KMS-11 (cell line): Measurements from ENCODE around the gene DPYSL3.

ENCODE experiments used
- H2AFZ ChIP-seq: fragments of 200-600 bp; sonication (generic); 2 replicates; pipeline ENCODE4 v1.6.1; 2016; ENCODE audit warnings: antibody characterized with exemption, mixed run types, low read depth
- H3K27ac ChIP-seq: fragments of 200-600 bp; sonication (generic); 2 replicates; pipeline ENCODE4 v1.6.1; 2016; ENCODE audit warnings: mild to moderate bottlenecking, mixed run types
- H3K27me3 ChIP-seq: fragments of 200-600 bp; sonication (generic); 2 replicates; pipeline ENCODE4 v1.6.1; 2017; ENCODE audit warnings: mild to moderate bottlenecking, low read depth, mixed run types, moderate library complexity; ENCODE audit not compliant: insufficient read depth
- H3K36me3 ChIP-seq: fragments of 200-600 bp; sonication (generic); 2 replicates; pipeline ENCODE4 v1.6.1; 2017; ENCODE audit warnings: mild to moderate bottlenecking, mixed run types; ENCODE audit not compliant: insufficient read depth
- H3K4me1 ChIP-seq: fragments of 200-600 bp; sonication (generic); 2 replicates; pipeline ENCODE4 v1.6.1; 2016; ENCODE audit warnings: mild to moderate bottlenecking, low read depth, mixed run types; ENCODE audit not compliant: poor library complexity, severe bottlenecking
- H3K4me2 ChIP-seq: fragments of 200-600 bp; sonication (generic); 2 replicates; pipeline ENCODE4 v1.7.0; 2016; ENCODE audit warnings: mild to moderate bottlenecking, mixed run types
- H3K4me3 ChIP-seq: fragments of 200-600 bp; sonication (generic); IDR thresholded peaks from 2 replicates; pipeline ENCODE4 v1.6.1; 2017; ENCODE audit warnings: low read depth, low read length, mixed read lengths; ENCODE audit not compliant: insufficient read depth
- H3K79me2 ChIP-seq: fragments of 200-600 bp; sonication (generic); 2 replicates; pipeline ENCODE4 v1.6.1; 2016; ENCODE audit warnings: low read depth, mixed run types; ENCODE audit not compliant: insufficient read depth
- H3K9ac ChIP-seq: fragments of 200-600 bp; sonication (generic); 2 replicates; pipeline ENCODE4 v1.6.1; 2016; ENCODE audit warnings: mild to moderate bottlenecking, mixed run types
- H4K20me1 ChIP-seq: fragments of 200-600 bp; sonication (generic); 2 replicates; pipeline ENCODE4 v1.6.1; 2016; ENCODE audit warnings: mild to moderate bottlenecking, mixed run types; ENCODE audit not compliant: insufficient read depth
- CTCF ChIP-seq: fragments of 200-600 bp; sonication (generic); conservative IDR thresholded peaks from 2 replicates; pipeline ENCODE4 v1.6.1; 2017; ENCODE audit warnings: low read depth, mild to moderate bottlenecking, antibody characterized with exemption, low read length, moderate library complexity, mixed read lengths

Gene DPYSL3

DNA sequence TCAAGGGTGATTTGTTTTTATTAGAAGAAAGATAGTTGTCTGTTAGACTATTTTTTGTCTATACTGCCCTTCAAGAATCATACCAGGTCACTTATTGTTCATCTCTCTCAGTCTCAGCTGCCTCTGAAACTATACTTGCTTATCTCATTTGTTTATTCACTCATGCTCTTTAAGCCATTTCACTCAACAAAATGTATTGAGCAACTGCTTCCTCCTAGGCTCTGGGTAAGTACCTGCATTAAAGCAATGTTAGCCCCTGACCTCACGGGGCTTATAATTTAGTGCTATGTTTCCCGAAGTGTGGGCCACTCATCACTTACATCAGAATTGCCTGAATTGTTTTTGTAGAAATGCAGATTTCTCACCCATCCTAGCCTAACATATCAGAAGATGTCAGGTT, 100.9 kb downstream of the DPYSL3 start:
- Histone ChIP-seq H4K20me1 (no peaks in the 10 kb centered on the region), H3K79me2 (no peaks in the 10 kb centered on the region), H3K27me3 (no peaks in the 10 kb centered on the region), H3K4me1 (peaks cover 95% of the 10 kb centered on the region), H3K4me3 (no peak overlapping the region), H3K36me3 (no peaks in the 10 kb centered on the region), H3K9ac (no peak overlapping the region), H3K27ac (peak overlapping the region; percentile 99), H2AFZ (no peak overlapping the region), H3K4me2 (peak overlapping the region; percentile 60)
- TF ChIP-seq CTCF, result no peak

GRCh38 chr5:147407094-147407681, 102.7 kb downstream of the DPYSL3 start:
- peak overlapping the region; percentile 99 for H3K27ac ChIP-seq

GRCh38 chr5:147406636-147407035, 103.2 kb downstream of the DPYSL3 start:
- peak overlapping the region; percentile 99 for H3K27ac ChIP-seq
- H3K79me2 ChIP-seq, result no peaks in the 10 kb centered on the region
- H3K4me1 ChIP-seq, result peaks cover 97% of the 10 kb centered on the region
- H3K36me3 ChIP-seq, result no peaks in the 10 kb centered on the region
- no peak overlapping the region for H3K4me3 ChIP-seq
- no peak for TF ChIP-seq CTCF
- H3K4me2 ChIP-seq, result peak overlapping the region; percentile 60
- no peaks in the 10 kb centered on the region for H3K27me3 ChIP-seq
- peak overlapping the region; percentile 76 for H3K9ac ChIP-seq
- H2AFZ ChIP-seq, result no peak overlapping the region
- no peaks in the 10 kb centered on the region for H4K20me1 ChIP-seq

More at GRCh38 chr5:147407094-147407681, 102.7 kb downstream of the DPYSL3 start:
- no peaks in the 10 kb centered on the region for H3K36me3 ChIP-seq
- no peaks in the 10 kb centered on the region for H4K20me1 ChIP-seq
- H3K79me2 ChIP-seq, result no peaks in the 10 kb centered on the region
- H3K9ac ChIP-seq, result peak overlapping the region; percentile 76
- TF ChIP-seq CTCF, result no peak
- H3K27me3 ChIP-seq, result no peaks in the 10 kb centered on the region
- H3K4me2 ChIP-seq, result peak overlapping the region; percentile 60
- H3K4me1 ChIP-seq, result peaks cover 95% of the 10 kb centered on the region
- H3K4me3 ChIP-seq, result no peak overlapping the region
- H2AFZ ChIP-seq, result no peak overlapping the region

GRCh38 chr5:147404706-147405105, 105.2 kb downstream of the DPYSL3 start:
- H3K4me3 ChIP-seq, result no peak overlapping the region
- H3K27me3 ChIP-seq, result no peaks in the 10 kb centered on the region
- H3K27ac ChIP-seq, result peak overlapping the region; percentile 99

More at GRCh38 chr5:147404706-147405105, 105.2 kb downstream of the DPYSL3 start:
- Histone ChIP-seq H3K4me1 (peaks cover 77% of the 10 kb centered on the region), H3K79me2 (no peaks in the 10 kb centered on the region), H3K4me2 (peak overlapping the region; percentile 60), H4K20me1 (no peaks in the 10 kb centered on the region), H2AFZ (peak overlapping the region; percentile 55; the same call in 1 of the 2 replicates), H3K9ac (peak overlapping the region; percentile 76), H3K36me3 (no peaks in the 10 kb centered on the region)
- no peak for TF ChIP-seq CTCF
